B cell (primary cell): ENCODE data around the gene TARBP2.

Source experiments
- CTCF ChIP-seq: fragments of 200-600 bp; IDR thresholded peaks from one replicate; pipeline ENCODE4 v1.8.0; 2022; ENCODE audit warnings: antibody characterized with exemption, mild to moderate bottlenecking
- EZH2 ChIP-seq: IDR thresholded peaks from 2 replicates; pipeline ENCODE4 v1.6.1; 2012; ENCODE audit warnings: borderline replicate concordance, low read depth, mild to moderate bottlenecking, moderate library complexity, low read length; ENCODE audit not compliant: insufficient read depth, poor library complexity, severe bottlenecking

GRCh38 chr12:53538209-53538689 is 37.2 kb downstream of the TARBP2 start:
- TF ChIP-seq CTCF (no peak), EZH2 (no peak)
